ENCODE data around the gene FUBP1.

FUBP1 gene

GRCh38 chr1:77977989-77978292 is 931 bp downstream of the FUBP1 start:
- peak overlapping the region; percentile 82 for H3K4me3 ChIP-seq (ENCODE audit: low read depth in 1 of 2, low read length in 1 of 2)
- H3K27me3 ChIP-seq, result no peaks in the 10 kb centered on the region
- peaks cover 3% of the 10 kb centered on the region for H3K36me3 ChIP-seq
- peaks cover 43 to 46% of the 10 kb centered on the region in 2 experiments for H3K4me1 ChIP-seq (ENCODE audit: control insufficient read depth in 1 of 2, insufficient read depth in 1 of 2, low read depth in 1 of 2, low read length in 1 of 2)
- H3K27ac ChIP-seq, result peak overlapping the region; percentile 94
- no peaks in the 10 kb centered on the region for H3K9me3 ChIP-seq
- TF ChIP-seq, protein P1, sequence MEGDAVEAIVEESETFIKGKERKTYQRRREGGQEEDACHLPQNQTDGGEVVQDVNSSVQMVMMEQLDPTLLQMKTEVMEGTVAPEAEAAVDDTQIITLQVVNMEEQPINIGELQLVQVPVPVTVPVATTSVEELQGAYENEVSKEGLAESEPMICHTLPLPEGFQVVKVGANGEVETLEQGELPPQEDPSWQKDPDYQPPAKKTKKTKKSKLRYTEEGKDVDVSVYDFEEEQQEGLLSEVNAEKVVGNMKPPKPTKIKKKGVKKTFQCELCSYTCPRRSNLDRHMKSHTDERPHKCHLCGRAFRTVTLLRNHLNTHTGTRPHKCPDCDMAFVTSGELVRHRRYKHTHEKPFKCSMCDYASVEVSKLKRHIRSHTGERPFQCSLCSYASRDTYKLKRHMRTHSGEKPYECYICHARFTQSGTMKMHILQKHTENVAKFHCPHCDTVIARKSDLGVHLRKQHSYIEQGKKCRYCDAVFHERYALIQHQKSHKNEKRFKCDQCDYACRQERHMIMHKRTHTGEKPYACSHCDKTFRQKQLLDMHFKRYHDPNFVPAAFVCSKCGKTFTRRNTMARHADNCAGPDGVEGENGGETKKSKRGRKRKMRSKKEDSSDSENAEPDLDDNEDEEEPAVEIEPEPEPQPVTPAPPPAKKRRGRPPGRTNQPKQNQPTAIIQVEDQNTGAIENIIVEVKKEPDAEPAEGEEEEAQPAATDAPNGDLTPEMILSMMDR (IDR thresholded peaks at IDR 0.05), result no peak

GRCh38 chr1:77976433-77977076 is 2.3 kb downstream of the FUBP1 start:
- Histone ChIP-seq H3K36me3 (peaks cover 3% of the 10 kb centered on the region), H3K27ac (no peak overlapping the region), H3K9me3 (no peaks in the 10 kb centered on the region), H3K4me3 (ENCODE audit: low read depth in 1 of 2, low read length in 1 of 2) (no peak overlapping the region), H3K4me1 (ENCODE audit: control insufficient read depth in 1 of 2, insufficient read depth in 1 of 2, low read depth in 1 of 2, low read length in 1 of 2) (peaks cover 43 to 46% of the 10 kb centered on the region in 2 experiments), H3K27me3 (no peaks in the 10 kb centered on the region)
- TF ChIP-seq, protein P1 (IDR thresholded peaks at IDR 0.05), result no peak

DNA sequence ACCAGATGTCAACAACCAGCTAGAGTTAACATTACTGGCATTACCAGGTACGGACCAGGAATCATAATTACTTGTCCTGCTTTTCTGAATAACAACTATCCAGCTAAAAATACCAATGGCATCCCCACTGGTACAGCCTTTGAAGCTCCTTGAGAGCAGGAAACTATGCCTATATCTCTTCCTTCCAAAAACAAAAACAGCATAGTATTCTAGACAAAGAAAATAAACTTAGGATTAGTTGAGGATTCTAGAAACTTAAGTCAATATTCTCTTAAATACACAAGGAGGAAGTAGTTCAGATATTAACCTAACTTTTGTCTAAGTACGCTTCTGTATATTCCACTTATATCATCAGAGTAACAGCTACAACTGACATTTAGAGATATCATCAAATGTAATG is 3.0 kb downstream of the FUBP1 start:
- Histone ChIP-seq H3K9me3 (no peaks in the 10 kb centered on the region), H3K4me1 (ENCODE audit: control insufficient read depth in 1 of 2, insufficient read depth in 1 of 2, low read depth in 1 of 2, low read length in 1 of 2) (peaks cover 43 to 46% of the 10 kb centered on the region in 2 experiments), H3K4me3 (ENCODE audit: low read depth in 1 of 2, low read length in 1 of 2) (no peak overlapping the region), H3K27me3 (no peaks in the 10 kb centered on the region), H3K36me3 (peaks cover 3% of the 10 kb centered on the region), H3K27ac (no peak overlapping the region)
- TF ChIP-seq, protein P1 (IDR thresholded peaks at IDR 0.05), result no peak

- Histone ChIP-seq H3K36me3 (peaks cover 8% of the 10 kb centered on the region), H3K4me1 (ENCODE audit: control insufficient read depth in 1 of 2, insufficient read depth in 1 of 2, low read depth in 1 of 2, low read length in 1 of 2) (peaks cover 42 to 44% of the 10 kb centered on the region in 2 experiments), H3K9me3 (no peaks in the 10 kb centered on the region)
Measured at GRCh38 chr1:77975386-77975785, 3.5 kb downstream of the FUBP1 start.

DNA sequence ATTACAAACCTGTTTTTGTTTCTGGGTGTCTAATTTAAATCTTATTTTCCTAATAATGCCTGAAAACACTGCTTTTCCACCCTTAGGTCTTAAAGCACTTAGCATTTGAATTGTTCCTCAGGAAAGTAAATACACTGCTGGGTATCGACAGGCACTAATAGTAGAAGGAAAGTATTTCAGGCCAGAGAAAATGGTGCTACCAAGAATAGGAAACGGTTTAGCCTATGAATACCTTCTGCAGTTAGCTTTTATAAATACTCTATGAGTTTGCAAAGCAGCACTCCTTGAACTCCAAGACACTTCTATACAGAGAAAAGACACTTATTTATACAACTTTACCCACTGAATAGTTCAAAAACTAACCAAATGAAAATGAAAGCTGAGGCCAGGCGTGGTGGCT is 6.8 kb downstream of the FUBP1 start:
- peaks cover 20 to 23% of the 10 kb centered on the region in 2 experiments for H3K4me1 ChIP-seq (ENCODE audit: control insufficient read depth in 1 of 2, insufficient read depth in 1 of 2, low read depth in 1 of 2, low read length in 1 of 2)
- TF ChIP-seq, protein P1 (IDR thresholded peaks at IDR 0.05), result no peak
- no peaks in the 10 kb centered on the region for H3K9me3 ChIP-seq
- H3K27me3 ChIP-seq, result no peaks in the 10 kb centered on the region
- H3K36me3 ChIP-seq, result peaks cover 25% of the 10 kb centered on the region
- no peak overlapping the region for H3K4me3 ChIP-seq (ENCODE audit: low read depth in 1 of 2, low read length in 1 of 2)
- H3K27ac ChIP-seq, result no peak overlapping the region

More at GRCh38 chr1:77975386-77975785, 3.5 kb downstream of the FUBP1 start:
- TF ChIP-seq, protein P1 (IDR thresholded peaks at IDR 0.05), result no peak
- no peak overlapping the region for H3K27ac ChIP-seq
- H3K27me3 ChIP-seq, result no peaks in the 10 kb centered on the region
- H3K4me3 ChIP-seq (ENCODE audit: low read depth in 1 of 2, low read length in 1 of 2), result no peak overlapping the region
